ENCODE data around the gene NEAT1.

Gene NEAT1

GRCh38 chr11:65378928-65379638 is 43.5 kb upstream of the NEAT1 start:
- TF ChIP-seq CTCF (IDR thresholded peaks at IDR 0.05): no peak

GRCh38 chr11:65379698-65380459 is 42.7 kb upstream of the NEAT1 start:
- no peak for TF ChIP-seq CTCF (IDR thresholded peaks at IDR 0.05)

- no peak for TF ChIP-seq CTCF (IDR thresholded peaks at IDR 0.05)
These were observed 42.0 kb upstream of the NEAT1 start for GRCh38 chr11:65380460-65381119.

- TF ChIP-seq CTCF (IDR thresholded peaks at IDR 0.05): no peak
These were observed 40.9 kb upstream of the NEAT1 start for GRCh38 chr11:65381716-65382032.

GRCh38 chr11:65382033-65382803 is 40.4 kb upstream of the NEAT1 start, which contains the start of gene SLC25A45:
SLC25A45 (minus strand) TSS chr11:65382646; CDS start chr11:65381951, 695 bp downstream.
- peak; percentile 60; the same call in 1 of the 2 replicates for TF ChIP-seq CTCF (IDR thresholded peaks at IDR 0.05)

- no peak for TF ChIP-seq CTCF (IDR thresholded peaks at IDR 0.05)
These were observed 39.7 kb upstream of the NEAT1 start for GRCh38 chr11:65382804-65383368.

- no peak for TF ChIP-seq CTCF (IDR thresholded peaks at IDR 0.05)
These were observed 38.8 kb upstream of the NEAT1 start for GRCh38 chr11:65383778-65384177.
